ENCODE measurements around the gene DAO. TPM values are rescaled to one million over a fixed set of nuclear protein-coding genes. Genes with fewer than 3 reads are reported as not detected.

DAO gene
- polyA plus RNA-seq (2011; rRNA removed) (not detected in 2 replicates), polyA minus RNA-seq (2011; rRNA and poly(A)+ RNA removed) (not detected in 2 replicates)

GRCh38 chr12:108879615-108880254 is at the start of gene DAO:
DAO (plus strand) TSS chr12:108880092; CDS start chr12:108885007, 4,915 bp downstream.
- no peak within 1 kb of the TSS for H3K4me3 ChIP-seq (ENCODE audit: low read depth, low read length)
- ChIA-PET CTCF (no interaction called here), POLR2A (no interaction called here)
- H3K27me3 ChIP-seq (ENCODE audit: control insufficient read depth, insufficient read depth, low read length): peaks cover 3% of the 10 kb centered on the region
- no peak for DNase-seq (ENCODE audit: low read depth)
- no peak for TF ChIP-seq CTCF (IDR thresholded peaks at IDR 0.05; ENCODE audit: insufficient read depth, low read depth, low read length)
- H3K36me3 ChIP-seq (ENCODE audit: control insufficient read depth, insufficient read depth, low read length): no peaks in the 10 kb centered on the region

- Histone ChIP-seq H3K4me3 (ENCODE audit: low read depth, low read length) (no peak overlapping the region), H3K36me3 (ENCODE audit: control insufficient read depth, insufficient read depth, low read length) (peaks cover 21% of the 10 kb centered on the region), H3K27me3 (ENCODE audit: control insufficient read depth, insufficient read depth, low read length) (no peaks in the 10 kb centered on the region)
- CTCF ChIA-PET: interaction anchor here (3.0 kb wide), 1 partner anchor 27 kb away, joined by 16 read pairs; no protein-coding TSS in a partner anchor
- no peak for TF ChIP-seq CTCF (IDR thresholded peaks at IDR 0.05; ENCODE audit: insufficient read depth, low read depth, low read length)
- no peak for DNase-seq (ENCODE audit: low read depth)
- POLR2A ChIA-PET: no interaction called here
Measured at GRCh38 chr12:108831309-108831991, 48.4 kb upstream of the DAO start.

GRCh38 chr12:108832208-108832607 is 47.7 kb upstream of the DAO start:
- TF ChIP-seq CTCF (IDR thresholded peaks at IDR 0.05; ENCODE audit: insufficient read depth, low read depth, low read length): no peak
- Histone ChIP-seq H3K27me3 (ENCODE audit: control insufficient read depth, insufficient read depth, low read length) (no peaks in the 10 kb centered on the region), H3K4me3 (ENCODE audit: low read depth, low read length) (no peak overlapping the region), H3K36me3 (ENCODE audit: control insufficient read depth, insufficient read depth, low read length) (peaks cover 24% of the 10 kb centered on the region)
- no peak for DNase-seq (ENCODE audit: low read depth)
- ChIA-PET CTCF (interaction anchor here (1.0 to 3.0 kb wide), 3 partner anchors 11 to 167 kb away, joined by 3 to 16 read pairs (median 4); no protein-coding TSS in a partner anchor), POLR2A (interaction anchor here (0.5 kb wide), 1 partner anchor 153 kb away, joined by 3 read pairs; no protein-coding TSS in a partner anchor)

GRCh38 chr12:108832730-108833354 is 47.0 kb upstream of the DAO start:
- ChIA-PET POLR2A (interaction anchor here (0.5 to 0.8 kb wide), 2 partner anchors 17 to 154 kb away, joined by 3 to 4 read pairs; no protein-coding TSS in a partner anchor), CTCF (interaction anchor here (0.6 to 3.0 kb wide), 7 partner anchors 9 to 1013 kb away, joined by 3 to 16 read pairs (median 4); no protein-coding TSS in a partner anchor)
- Histone ChIP-seq H3K27me3 (ENCODE audit: control insufficient read depth, insufficient read depth, low read length) (no peaks in the 10 kb centered on the region), H3K4me3 (ENCODE audit: low read depth, low read length) (0 out of 2 replicates have a peak overlapping the region, but pooled peaks have one; percentile 3), H3K36me3 (ENCODE audit: control insufficient read depth, insufficient read depth, low read length) (peaks cover 22% of the 10 kb centered on the region)
- no peak for TF ChIP-seq CTCF (IDR thresholded peaks at IDR 0.05; ENCODE audit: insufficient read depth, low read depth, low read length)
- DNase-seq (ENCODE audit: low read depth): peak; percentile 84
